Placental epithelial cell (primary cell): ENCODE results near the gene ATG2B. TPM values are rescaled to one million over a fixed set of nuclear protein-coding genes. Genes with fewer than 3 reads are reported as not detected.
A peak's percentile ranks its signal among the peaks of the same experiment; 100 is the strongest.

Experiments used
- small RNA-seq: library from RNA; depleted of rRNA; stranded (forward); fragments of <200 nt; gene quantifications from one replicate; pipeline ENCODE3, GENCODE V24; 2012
- total RNA-seq: library from RNA; depleted of rRNA; stranded (reverse); fragments of >200 nt; gene quantifications from 2 replicates; pipeline ENCODE4 v1.2.3, GENCODE V29; 2012

Gene ATG2B, protein sequence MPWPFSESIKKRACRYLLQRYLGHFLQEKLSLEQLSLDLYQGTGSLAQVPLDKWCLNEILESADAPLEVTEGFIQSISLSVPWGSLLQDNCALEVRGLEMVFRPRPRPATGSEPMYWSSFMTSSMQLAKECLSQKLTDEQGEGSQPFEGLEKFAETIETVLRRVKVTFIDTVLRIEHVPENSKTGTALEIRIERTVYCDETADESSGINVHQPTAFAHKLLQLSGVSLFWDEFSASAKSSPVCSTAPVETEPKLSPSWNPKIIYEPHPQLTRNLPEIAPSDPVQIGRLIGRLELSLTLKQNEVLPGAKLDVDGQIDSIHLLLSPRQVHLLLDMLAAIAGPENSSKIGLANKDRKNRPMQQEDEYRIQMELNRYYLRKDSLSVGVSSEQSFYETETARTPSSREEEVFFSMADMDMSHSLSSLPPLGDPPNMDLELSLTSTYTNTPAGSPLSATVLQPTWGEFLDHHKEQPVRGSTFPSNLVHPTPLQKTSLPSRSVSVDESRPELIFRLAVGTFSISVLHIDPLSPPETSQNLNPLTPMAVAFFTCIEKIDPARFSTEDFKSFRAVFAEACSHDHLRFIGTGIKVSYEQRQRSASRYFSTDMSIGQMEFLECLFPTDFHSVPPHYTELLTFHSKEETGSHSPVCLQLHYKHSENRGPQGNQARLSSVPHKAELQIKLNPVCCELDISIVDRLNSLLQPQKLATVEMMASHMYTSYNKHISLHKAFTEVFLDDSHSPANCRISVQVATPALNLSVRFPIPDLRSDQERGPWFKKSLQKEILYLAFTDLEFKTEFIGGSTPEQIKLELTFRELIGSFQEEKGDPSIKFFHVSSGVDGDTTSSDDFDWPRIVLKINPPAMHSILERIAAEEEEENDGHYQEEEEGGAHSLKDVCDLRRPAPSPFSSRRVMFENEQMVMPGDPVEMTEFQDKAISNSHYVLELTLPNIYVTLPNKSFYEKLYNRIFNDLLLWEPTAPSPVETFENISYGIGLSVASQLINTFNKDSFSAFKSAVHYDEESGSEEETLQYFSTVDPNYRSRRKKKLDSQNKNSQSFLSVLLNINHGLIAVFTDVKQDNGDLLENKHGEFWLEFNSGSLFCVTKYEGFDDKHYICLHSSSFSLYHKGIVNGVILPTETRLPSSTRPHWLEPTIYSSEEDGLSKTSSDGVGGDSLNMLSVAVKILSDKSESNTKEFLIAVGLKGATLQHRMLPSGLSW (N-terminal part only)
- total RNA-seq: 16.5 and 20.1 TPM in 2 replicates

GRCh38 chr14:96362965-96363750 lies at the start of gene ATG2B, which contains the start of gene GSKIP:
ATG2B (minus strand) TSS chr14:96363341; CDS start chr14:96362976, 365 bp downstream.
GSKIP (plus strand) TSS chr14:96363526; CDS start chr14:96382248, 18,722 bp downstream.

DNA sequence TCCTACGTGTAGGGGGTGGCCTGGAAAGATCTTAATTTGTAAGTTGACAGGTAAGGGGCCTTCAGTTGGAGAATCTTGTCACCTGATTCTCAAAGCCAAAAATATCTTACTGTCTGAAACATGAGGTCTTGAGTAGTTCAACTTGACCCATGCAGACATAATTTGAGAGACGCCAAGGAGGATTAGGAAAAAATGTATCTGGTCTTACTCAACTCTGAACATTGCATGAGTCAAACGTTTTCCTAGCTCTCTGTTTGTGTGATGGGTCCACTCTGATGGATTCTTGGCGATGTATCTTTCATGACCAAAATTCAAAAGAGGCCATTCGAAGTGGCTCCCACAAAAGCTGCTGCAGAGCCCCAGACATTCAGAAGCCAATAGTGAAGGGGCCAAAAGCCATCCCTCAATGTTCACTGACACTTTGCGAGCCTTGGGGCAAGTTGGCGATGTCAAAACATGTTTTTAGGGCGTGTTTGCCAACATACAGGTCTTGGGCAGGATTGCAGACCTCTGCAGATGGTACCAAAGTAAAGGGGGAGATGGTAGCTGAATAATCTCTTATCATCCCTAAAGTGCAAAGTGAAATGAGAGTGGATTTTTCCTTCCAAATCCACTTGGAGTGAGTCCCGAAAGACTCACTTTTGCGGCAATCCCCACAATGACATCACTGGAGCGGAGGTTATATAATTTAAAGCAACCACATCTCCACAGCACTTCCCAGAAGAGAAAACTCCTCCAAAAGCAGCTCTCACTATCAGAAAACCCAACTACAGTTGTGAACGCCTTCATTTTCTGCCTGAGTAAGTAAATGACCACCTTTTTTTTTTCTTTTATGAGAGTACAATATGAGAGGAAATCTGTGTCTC lies 107.4 kb downstream of the ATG2B start, which contains the start of gene BDKRB1:
TSS of gene BDKRB1 (plus strand) at position 710 of the 866 bp plus-strand sequence. CDS start 7,473 bp downstream, outside the sequence.

Small RNA genes within 50 kb of the gene (small RNA-seq; reads per million reads assigned to genes)
- gene RNU2-33P: 3.2 reads per million, percentile 86 among the genes with 10 or more reads in this experiment

Other genes starting within 250 kb of the ATG2B start
- 0.22 and 2.4 TPM in 2 replicates for gene BDKRB2, start 158.5 kb downstream of the ATG2B start, total RNA-seq
- not detected in 2 replicates for gene BDKRB1, start 107.1 kb downstream of the ATG2B start, total RNA-seq
- 17.7 and 30.7 TPM in 2 replicates for gene GSKIP, start 185 bp upstream of the ATG2B start, total RNA-seq
- 1.2 TPM in 2 replicates for gene AK7, start 28.8 kb upstream of the ATG2B start, total RNA-seq
- 83.6 and 117 TPM in 2 replicates for gene PAPOLA, start 139.0 kb upstream of the ATG2B start, total RNA-seq